COR-L47 (cell line): Measurements from ENCODE around the gene LASP1.
"Not testable (repeated sequence)": the region's sequence is repeated elsewhere in the genome, so short reads cannot be mapped to it uniquely, and the experiment has no call there.

Experiments used
- DNase-seq: peaks from one replicate; lab custom pipeline; 2025; lab: John Stamatoyannopoulos, UW

The LASP1 gene

DNA sequence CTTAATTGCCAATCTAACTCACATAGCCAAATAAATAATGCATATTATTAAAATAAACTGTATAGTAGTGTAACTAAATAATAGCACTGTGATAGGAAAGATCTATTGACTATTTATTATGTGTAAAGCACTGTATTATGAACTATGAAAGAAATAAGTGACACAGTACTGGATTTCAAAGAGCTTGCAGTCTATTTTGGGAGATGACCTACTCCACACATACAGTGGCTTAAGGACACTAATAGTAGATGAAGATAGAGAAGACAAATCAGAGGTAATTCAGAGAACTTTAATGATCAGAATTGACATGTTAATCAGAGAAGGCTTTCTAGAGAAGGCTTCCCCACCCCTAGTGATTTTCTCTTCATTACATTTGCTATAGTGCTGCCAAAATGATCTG, 70.1 kb downstream of the LASP1 start:
- no peak for DNase-seq

GRCh38 chr17:38940404-38940803, 70.5 kb downstream of the LASP1 start:
- no peak for DNase-seq

- no peak for DNase-seq
Measured at GRCh38 chr17:38942696-38943334, 73.0 kb downstream of the LASP1 start.

GRCh38 chr17:38943607-38944006, 73.7 kb downstream of the LASP1 start:
- DNase-seq = no peak

GRCh38 chr17:38947189-38947588, 77.3 kb downstream of the LASP1 start:
- no peak for DNase-seq

DNA sequence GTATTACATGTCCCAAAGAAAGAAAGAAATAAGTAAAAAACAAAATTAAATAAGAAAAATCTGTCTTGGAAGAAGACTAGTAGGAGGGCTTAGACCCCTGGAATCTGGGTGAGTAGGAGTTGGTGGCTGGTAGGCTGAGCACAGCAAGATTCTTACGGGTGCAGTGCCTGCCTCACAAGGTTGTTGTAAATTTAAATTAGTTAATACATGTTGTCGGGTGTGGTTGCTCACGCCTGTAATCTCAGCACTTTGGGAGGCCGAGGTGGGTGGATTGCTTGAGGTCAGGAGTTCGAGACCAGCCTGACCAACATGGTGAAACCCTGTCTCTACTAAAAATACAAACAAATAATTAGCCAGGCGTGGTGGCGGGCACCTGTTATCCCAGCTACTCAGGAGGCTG, 83.9 kb downstream of the LASP1 start:
- DNase-seq = not testable (repeated sequence)

GRCh38 chr17:38958326-38958725, 88.5 kb downstream of the LASP1 start:
- DNase-seq = no peak

GRCh38 chr17:38958756-38959155, 88.9 kb downstream of the LASP1 start:
- no peak for DNase-seq

DNA sequence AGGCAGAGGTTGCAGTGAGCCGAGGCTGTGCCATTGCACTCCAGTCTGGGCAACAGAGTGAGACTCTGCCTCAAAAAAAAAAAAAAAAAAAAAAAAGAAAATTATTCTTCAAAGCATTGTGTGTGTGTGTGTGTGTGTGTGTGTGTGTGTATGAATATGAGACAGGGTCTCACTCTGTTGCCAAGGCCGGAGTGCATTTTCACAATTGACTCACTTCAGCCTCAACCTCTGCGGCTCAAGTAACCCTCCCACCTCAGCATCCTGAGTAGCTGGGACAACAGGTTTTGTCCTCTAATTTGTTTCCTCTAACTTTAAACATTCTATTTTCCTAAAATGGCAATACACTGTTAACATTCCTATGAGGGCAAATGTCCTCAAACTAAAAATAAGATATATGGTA, 89.7 kb downstream of the LASP1 start:
- DNase-seq = no peak

DNA sequence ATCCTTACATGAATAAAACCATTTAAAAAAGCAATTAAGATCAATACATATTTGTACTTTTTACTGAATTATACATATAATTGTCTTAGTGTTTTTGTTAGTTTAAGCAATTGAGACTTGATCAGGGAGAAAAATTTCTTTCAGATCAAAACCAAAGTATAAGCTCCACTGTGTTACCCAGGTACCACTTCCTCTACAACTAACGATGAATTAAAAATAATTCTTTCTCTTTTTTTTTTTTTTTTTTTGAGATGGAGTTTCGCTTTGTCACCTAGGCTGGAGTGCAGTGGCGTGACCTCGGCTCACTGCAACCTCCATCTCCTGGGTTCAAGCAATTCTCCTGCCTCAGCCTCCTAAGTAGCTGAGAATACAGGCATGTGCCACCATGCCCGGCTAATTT, 90.5 kb downstream of the LASP1 start:
- DNase-seq = no peak

GRCh38 chr17:38961413-38961812, 91.6 kb downstream of the LASP1 start:
- DNase-seq = no peak

DNA sequence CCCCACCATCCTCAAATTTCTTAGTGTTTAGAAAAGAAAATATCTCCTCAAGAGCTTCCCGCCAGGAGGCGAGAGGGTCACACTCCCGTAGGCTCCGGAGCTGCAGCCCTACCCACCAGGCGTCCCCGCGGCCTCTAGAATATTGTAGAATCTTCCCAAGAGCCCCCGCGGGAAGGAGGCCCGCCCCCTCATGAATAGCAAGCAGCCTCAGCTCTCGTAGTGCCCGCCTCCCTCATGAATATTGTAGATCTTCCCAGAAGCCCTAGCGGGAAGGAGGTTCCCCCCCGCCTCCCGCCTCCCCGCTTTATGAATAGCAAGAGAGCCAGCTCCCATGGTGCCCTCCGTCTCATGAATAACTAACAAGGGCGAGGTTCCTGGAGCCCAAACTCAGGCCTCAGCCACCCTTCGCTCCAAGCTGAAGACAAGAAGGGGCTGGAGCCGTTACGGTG, 97.5 kb downstream of the LASP1 start, which contains the start of gene FBXO47:
TSS of gene FBXO47 (minus strand) at position 114 of the 449 bp plus-strand sequence. CDS start 4,378 bp downstream, outside the sequence.
- no peak for DNase-seq

DNA sequence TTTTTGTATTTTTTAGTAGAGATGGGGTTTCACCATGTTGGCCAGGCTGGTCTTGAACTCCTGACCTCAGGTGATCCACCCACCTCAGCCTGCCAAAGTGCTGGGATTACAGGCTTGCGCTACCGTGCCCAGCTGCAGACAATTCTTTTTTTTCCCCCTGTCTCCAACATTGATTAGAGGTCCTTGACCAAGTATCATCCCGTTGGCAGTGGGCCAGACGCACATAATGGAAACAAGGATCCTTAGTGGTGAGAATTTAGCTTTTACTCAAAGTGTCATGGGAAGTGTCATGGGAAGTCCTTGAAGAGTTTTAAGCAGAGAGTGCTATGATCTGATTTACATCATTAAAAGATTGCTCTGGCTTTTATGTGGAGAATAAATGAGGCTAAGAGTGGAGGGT, 99.4 kb downstream of the LASP1 start:
- DNase-seq = no peak

DNA sequence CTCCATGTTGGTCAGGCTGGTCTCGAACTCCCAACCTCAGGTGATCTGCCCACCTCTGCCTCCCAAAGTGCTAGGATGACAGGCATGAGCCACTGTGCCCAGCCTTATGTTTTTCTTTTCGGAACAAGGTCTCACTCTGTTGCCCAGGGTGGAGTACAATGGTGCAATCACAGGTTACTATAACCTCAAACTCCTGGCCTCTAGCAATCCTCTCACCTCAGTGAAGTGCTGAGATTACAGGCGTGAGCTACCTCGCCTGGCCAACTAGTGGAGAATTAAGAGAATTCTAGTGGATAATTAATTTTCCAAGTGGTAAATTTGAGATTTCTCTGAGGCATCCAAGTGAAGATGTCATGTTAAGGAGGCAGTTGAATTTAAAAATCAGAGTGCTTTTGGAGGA, 100.3 kb downstream of the LASP1 start:
- DNase-seq = no peak

DNA sequence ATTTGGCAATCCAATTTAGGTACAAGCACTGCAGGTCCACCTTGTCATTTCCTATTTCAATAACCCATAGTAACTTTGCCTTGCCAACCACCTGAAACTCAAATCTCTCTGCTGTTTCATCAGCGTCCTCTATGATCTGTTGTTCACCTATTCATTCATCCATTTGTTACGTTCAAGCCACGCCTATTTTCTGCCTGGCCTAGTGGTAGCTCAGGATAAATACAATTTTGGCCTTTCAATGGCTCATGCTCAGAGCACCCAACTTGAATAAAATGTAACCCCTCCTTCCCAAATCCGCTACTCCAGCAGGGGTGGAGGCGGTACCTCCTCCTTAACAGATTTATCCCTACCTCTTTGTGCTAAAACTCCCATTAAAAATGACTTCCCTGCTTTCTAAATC, 100.9 kb downstream of the LASP1 start:
- DNase-seq = no peak
